ENCODE data around the gene CALN1.
"Not testable (repeated sequence)": the region's sequence is repeated elsewhere in the genome, so short reads cannot be mapped to it uniquely, and the experiment has no call there.

CALN1 gene

DNA sequence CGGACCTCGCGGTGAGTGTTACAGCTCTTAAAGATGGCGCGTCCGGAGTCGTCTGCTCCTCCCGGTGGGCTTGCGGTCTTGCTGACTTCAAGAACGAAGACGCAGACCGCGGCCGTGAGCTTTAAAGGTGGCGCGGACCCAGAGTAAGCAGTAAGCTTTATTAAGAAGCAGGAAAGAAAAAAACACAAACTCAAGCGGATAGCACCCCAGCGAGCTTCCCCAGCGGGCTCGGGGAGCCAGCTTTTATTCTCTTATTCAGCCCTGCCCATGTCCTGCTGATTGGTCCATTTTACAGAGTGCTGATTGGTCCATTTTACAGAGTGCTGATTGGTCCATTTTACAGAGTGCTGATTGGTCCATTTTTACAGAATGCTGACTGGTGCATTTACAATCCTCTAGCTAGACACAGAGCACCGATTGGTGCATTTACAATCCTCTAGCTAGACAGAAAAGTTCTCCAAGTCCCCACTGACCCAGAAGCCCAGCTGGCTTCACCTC lies at the start of gene CALN1:
Gene CALN1, minus strand, starts transcription at position 218 of the 498 bp plus-strand sequence.
- DNase-seq (ENCODE audit: low read depth), result not testable (repeated sequence)

DNA sequence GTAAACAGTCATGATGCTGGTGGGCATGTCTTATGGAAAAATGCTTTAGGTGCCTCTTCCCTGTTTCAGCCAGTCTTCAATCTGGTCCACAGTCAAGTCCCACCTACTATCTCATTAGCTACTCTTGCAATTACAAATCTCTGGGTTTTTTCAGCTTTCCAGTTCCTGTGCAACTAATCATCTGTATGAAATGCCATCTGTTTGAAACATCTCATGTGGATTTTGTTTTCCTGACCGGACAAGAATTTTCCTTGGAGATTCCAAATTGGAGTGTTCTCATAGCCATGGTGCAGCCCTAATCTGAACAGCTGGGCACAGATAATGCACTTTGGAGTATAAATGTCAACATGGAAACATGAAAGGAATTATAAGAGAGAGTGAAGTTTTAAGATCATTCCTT lies 41.3 kb upstream of the CALN1 start:
- no peak for DNase-seq (ENCODE audit: low read depth)

DNA sequence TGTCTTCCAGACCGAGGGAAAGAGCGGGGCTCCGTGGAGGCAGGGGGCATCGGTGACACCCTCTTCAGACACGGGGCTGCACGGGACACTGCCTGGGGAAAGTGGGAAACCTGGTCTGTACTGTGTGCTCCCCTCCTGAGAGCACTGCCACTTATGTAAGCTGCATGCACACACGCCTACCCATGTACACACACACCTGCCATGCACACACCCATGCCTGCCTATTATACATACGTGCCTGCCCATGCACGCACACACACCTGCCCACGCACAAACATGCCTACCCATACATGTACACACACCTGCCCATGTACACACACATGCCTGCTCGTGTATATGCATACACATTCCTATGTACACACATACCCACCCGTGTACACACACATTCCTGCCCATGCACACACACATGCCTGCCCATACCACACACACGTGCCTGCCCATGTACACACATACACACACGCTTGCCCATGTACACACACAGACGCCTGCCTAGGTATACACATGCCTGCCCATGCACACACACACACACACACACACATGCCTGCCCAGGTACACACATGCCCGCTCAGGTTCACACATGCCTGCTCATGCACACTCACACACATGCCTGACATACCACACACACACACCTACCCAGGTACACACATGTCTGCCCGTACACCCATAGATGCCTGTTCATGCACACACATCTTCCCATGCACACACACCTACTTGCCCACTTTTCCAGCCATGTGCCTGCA lies 35.5 kb upstream of the CALN1 start:
- DNase-seq (ENCODE audit: low read depth), result no peak

DNA sequence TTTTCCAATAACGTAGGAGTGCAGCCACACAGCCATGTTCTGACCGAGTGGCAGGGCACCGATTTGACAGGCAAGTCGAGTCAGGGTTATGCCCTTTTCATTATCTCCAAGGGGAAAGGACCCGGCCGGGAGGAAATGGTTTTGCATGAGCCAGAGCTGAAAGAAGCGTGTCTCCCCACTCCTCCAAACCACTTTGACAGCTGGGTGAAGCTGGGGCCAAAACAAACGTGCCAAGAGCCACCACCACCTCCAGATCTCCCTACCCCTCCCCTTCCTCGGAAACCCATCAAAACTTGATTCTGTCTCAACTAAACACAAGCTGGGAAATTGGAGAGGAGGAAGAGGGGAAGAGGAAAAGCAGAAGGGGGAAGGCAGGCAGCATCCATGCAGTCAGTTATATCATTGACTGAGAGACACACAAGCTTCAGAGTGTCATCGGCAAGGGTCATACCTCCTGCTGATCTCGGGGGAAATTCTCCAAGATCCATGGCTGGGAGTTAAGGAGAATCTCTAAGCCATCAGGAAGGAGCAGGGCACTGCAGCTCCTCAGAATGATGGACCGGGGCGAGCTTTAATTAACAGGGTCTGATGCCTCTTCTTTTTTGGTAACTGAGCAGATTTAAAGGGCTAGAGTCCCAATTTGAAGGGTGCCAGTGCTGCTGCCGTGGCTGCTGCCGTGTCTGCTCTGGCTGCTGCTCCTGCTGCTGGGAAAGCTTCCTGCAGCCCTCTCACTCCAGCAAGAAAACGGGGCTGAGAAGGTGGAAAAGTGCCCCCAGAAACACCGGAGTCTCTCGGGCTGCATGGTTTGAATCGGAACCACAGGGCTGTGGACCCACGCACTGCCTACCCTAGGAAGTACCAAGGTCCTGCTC lies 34.7 kb upstream of the CALN1 start:
- no peak for DNase-seq (ENCODE audit: low read depth)

DNA sequence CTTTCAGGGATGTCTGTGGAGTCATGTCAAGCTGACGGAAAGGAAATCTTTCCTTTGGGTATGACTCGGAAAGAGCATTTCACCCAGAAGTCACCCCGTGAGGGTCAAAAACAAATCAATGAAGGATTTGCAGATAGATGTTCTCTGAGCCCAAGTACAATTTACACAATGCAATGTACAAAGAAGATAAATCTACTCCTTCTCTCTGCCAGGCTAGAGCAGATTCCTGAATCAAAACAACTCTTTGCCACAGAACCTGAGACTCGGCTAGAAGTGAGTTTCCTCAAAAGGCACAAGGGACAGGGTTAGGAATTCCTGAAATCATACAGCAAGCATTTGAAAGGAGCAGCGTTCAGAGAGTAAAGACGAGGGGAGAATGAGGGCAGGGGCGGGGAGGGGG lies 34.0 kb upstream of the CALN1 start:
- DNase-seq (ENCODE audit: low read depth), result no peak

DNA sequence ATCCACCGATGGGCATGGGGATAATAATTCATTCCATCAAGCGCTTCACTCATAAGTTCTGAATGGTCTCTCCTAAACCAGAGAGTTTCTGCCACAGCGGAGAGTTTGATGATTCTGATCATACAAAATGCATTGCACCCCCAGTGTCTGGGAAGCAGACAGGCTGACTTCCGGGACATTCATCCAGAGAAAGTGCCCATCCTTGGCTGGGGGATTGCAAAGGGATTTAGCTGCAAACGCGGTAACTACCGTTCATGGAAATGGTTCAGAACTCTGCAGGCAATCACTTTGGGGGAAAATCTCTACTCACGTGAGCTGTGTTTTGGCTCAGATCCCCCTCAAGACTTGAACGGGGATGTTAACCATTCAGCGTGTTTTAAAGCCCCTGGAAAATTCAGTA lies 33.4 kb upstream of the CALN1 start:
- DNase-seq (ENCODE audit: low read depth), result no peak

DNA sequence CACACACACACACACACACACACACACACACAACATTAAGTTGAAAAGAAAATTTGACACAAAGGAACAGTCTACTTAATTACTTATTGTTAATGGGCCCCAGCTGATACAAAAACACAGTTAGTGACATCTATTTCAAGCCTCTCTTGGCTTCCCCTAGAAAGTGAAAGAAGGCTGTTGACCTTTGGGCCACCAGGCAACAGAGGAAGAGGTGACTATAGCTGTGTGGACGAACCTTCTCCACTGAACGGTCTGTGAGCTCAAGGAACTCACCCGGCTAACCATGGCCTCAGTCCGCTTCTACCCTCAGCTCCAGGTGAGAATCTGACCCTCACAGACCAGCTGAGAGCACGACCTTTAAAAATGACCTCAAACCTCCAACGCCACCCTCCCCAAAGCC lies 32.9 kb upstream of the CALN1 start:
- DNase-seq (ENCODE audit: low read depth), result no peak

DNA sequence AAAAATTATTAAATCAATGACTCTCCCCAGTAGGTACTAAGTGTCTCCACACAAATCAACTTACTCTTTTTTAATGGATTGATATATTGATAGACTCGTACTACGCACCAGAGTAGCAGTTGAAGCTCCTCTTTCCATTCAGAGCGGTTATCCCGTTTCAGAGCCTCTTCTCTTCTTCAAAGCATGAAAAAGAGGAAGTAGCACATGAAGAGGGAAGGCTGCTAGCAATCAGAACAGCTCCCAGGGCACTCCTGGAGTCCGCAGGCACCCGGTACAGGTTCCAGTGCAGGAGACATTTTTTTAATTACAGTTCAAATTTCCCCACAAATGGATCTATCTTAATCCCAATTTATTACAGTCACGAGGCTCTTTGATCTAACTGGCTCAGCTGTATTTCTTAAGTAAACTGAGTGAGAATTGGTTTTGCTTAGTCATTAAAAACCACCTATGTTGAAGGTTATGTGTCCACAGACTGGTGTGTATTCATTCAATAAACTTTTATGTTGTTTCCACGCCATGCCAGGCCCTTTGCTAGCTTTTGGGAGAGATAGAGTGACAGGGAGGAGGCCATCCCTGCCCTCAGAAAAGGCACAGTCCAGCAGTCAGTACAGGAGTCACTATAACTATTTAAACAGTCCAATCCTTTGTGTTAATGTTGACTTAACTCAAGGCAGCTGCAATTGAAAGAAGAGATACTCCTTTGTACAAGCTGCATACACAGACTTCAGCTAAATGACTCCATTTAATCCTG lies 32.1 kb upstream of the CALN1 start:
- DNase-seq (ENCODE audit: low read depth), result no peak

DNA sequence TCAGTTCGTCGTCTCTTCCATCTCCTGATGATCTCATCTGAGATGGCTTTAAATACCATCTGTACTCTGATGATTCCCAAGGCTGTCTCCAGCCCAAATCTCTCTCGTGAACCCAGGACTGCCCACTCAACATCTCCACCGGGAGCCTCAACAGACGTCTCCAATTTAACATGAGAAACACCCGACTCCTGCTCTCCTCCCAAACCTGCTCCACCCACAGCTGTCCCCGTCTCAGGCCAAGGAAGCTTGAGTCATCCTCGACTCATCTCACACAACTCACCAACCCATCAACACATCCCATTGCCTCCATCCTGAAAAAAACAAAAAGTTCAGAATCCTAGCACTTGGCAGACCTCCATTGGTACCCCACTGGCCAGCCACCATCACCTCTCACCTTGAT lies 29.7 kb upstream of the CALN1 start:
- no peak for DNase-seq (ENCODE audit: low read depth)

DNA sequence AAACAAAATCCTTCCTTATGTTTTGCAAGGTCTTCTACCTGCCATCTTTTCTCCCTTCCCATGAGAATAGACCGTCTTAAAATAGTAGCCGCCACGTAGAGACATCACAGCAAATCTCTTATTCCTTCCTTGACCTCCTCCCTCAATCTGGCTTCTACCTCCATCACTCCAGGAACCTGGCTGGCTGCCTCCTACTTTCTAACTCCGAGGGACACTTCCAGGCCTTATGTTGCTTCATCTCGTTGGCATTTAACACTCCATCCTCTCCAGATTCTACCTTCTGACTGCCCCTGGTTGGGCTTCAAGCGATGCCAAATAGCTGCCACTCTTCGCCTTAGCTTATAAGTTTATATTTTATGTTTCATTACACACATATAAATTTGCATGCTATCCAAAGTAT lies 26.4 kb upstream of the CALN1 start:
- no peak for DNase-seq (ENCODE audit: low read depth)

DNA sequence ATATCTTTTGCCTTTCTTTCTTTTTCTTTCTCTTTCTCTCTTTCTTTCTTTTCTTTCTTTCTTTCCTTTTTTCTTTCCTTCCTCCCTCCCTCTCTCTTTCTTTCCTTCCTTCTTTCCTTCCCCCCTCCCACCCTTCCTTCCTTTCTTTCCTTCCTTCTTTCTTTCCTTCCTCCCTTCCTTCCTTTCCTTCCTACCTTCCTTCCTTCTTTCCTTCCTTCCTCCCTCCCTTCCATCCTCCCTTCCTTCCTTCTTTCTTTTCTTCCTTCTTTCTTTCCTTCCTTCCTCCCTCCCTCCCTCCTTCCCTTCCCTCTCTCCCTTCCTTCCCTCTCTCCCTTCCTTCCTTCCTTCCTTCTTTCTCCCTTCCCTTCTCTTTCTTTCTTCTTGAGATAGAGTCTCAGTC lies 25.5 kb upstream of the CALN1 start:
- DNase-seq (ENCODE audit: low read depth), result no peak

DNA sequence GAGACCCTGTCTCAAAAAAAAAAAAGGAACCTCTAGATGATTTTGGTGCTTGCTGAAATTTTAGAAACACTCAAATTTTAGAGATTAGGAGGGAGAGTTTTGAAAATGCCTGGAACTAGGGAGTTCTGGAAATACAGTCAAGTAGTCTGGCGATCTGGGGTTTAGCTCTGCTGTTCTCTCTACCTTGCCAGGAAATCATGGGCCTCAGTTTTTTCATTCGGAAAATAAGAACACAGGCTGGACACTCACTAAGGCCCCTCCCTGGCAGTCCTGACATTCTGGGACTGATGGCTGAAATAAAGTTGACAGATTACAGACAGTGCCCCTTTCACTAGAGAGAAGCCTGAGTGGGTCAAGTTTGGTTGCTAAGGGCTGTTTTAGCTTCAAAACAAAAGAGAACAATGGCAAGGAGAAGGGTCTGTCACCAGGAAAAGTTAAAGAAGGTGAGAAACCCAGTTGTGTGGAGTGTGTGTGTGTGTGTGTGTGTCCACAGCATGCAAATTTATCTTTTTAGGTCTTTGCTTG lies 25.0 kb upstream of the CALN1 start:
- DNase-seq (ENCODE audit: low read depth), result no peak

DNA sequence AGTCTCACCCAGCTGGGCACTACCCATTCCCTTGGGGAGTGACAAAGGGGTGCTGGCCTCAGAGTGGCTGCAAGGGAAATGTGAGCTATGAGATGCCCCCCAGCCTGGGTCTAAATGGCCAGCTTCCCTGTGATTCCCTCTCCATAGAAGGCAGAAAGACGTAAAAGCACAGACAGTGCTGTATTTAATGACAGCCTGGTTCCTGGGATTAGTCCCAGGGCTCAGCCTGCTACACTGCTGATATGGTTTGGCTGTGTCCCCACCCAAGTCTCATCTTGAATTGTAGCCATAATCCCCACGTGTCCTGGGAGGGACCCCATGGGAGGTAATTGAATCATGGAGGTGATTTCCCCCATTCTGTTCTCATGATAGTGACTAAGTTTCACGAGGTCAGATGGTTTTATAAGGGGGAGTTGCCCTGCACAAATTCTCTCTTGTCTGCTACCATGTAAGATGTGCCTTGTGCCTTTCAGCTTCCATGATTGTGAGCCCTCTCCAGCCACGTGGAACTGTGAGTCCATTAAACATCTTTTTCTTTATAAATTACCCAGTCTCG lies 23.9 kb upstream of the CALN1 start:
- no peak for DNase-seq (ENCODE audit: low read depth)

DNA sequence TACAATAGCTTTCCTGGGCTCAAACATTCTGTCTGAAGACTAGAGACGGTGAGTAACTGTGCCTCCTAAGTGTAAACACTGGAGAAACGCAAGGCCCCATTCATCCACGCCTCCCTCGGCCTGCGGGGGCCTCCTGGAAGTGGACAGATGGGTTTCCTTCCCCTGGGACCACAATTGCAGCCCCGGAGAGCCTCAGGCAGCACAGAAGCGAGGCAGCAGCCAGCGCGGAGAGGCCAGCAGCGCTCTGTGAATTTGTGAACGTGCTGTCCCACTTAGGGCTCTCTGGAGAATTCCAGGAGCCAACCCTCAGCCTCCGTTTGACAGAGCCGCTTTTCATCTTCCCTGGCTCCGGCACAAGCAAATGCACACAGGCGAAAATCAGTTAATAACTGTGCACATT lies 23.2 kb upstream of the CALN1 start:
- no peak for DNase-seq (ENCODE audit: low read depth)

DNA sequence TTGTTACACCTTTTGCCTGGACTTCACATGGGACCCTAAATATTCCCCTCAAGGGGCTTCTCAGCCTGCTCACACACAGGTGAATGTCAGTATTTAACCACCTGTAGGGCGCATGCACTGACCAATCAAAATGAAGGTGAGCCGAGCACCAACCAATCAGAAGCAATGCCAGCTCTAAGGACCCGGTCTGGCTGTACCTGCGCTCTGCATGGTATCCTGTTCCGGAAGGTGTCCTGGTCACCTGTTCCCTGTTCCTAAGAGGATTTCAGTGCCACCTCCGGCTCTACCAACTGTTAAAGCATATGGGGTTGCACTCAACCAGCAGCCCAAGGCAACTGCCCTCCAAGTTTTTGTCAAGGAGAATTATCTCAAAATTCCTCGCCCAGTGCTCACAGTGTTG lies 18.4 kb upstream of the CALN1 start:
- DNase-seq (ENCODE audit: low read depth), result no peak

DNA sequence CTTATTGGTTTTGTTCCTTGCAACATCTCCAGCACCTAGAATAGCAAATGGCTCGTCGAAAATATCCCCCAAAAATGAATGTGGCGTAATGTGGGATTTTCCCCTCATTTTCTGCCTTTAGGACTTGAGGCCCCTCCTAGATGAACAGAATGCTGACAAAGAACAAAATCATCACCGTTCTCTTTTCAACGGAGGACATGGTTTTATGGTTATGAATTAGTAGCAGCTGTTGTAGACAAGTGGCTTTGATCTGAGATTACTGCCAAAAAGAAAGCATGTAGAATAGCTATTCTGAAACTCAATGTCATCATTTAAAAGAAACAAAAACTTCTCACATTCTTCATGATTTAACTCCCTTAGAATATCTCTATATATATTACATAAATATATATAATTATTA lies 17.2 kb upstream of the CALN1 start:
- no peak for DNase-seq (ENCODE audit: low read depth)

DNA sequence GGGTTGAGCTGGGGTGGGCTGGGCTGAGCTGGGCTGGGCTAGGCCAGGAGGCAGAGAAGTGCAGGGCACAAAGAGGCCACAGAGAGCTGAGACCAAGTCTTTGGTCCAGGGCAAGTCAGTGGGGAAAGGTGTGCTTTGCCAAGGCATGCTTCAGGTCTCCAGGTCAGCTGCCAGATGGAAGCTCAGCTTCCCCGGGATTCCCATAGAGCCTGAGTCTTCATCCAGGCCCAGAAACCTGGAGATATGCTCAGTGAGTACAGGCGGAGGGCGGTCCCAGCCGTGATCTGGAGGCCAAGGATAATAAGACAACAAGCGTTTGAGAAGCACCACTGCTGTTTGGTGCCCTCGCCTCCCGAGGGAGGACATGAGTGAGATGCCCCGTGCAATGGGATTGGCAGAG lies 4.7 kb upstream of the CALN1 start:
- no peak for DNase-seq (ENCODE audit: low read depth)

DNA sequence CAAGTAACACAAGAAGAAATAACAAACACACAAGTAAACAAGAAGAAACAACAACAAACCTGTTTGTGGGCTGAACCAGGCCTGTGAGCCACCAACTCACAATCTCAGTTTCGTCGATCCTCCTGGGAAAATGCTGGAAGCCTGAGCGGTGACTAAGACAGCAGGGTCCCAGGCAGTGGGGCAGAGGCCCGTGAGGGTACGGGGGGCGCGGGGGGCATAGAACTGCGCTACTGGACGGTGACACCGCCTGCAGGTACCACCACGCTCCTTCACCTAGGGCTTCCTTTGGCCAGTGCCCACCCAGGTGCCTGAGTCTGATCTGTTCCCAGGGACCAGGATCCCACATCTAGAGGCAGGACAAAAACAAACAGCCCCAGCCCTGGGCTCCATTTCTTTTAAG lies 3.4 kb upstream of the CALN1 start:
- DNase-seq (ENCODE audit: low read depth), result no peak

DNA sequence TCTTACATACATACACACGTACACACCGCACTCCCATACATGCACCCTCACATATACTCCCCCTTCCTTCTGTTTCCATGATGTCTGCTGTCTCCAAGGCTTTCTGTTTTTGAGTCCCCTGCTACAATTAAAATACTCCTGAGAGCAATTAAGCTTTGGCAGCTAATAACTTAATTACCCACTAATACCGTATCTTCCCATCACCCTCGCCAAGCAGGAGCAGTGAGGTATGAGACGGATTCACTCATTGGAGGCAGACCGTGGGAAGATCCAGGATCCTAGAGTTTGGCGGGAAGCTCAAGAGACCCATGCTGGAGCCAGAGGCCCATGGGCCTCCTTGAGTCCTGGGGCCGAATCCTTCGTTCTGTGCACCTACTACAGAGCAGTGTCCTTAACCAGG lies 1.7 kb upstream of the CALN1 start:
- DNase-seq (ENCODE audit: low read depth), result no peak

DNA sequence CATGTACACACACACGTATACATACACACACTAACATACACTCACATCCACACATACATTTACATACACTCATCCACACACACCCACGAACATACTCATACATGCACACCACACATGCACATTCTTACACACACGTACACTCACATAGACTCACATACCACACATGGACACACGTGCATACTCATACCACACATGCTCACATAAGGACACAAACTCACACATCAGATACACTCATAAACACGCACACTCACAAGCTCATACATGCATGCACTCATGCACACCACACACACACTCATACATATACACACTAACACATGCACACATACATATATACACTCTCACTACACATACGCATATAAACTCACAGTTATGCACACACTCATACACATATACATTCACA lies 1.2 kb upstream of the CALN1 start:
- no peak for DNase-seq (ENCODE audit: low read depth)

DNA sequence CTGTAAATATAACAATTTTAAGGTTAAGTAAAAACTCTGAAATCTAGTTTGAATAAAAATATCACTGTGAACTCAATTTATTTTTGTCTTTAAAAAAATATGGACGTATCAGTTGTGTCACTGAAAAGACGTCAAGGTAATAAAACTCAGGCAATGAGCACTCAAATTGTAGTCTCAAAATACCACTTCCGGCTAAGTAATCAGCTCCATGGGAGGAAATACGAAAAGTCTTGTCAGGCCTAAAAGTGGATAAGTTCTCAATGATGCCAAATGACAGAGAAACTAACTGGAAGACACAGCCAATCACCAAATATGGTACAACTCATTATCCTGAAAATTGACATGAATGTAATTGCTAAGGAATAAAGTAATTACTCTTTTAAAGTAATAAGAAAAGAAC lies 719 bp downstream of the CALN1 start:
- no peak for DNase-seq (ENCODE audit: low read depth)

DNA sequence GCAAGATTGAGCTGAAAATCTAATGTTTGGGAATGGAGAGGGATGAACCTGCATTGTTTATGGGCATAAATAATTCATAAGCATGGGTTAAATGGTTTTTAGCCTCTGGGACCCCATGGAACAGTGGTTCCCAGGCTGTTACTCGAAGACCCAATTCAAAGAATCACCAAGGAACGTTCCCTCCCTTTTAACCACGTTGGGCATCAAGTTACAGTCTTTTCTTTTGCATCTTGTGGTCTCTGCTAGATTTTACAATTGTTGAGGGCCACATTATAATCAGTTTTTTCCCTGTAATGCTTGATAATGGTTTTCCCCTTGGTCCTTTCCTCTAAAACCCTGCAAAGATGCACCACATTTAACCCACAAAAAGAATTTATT lies 2.5 kb downstream of the CALN1 start:
- no peak for DNase-seq (ENCODE audit: low read depth)
